ENCODE measurements around the gene CA10.

- TF ChIP-seq ZFP3 (CRISPR knock-in tag; IDR thresholded peaks at IDR 0.05) (no peak), POU6F1 (CRISPR knock-in tag; IDR thresholded peaks at IDR 0.05; ENCODE audit: borderline replicate concordance, low read depth) (no peak), BACH2 (CRISPR knock-in tag; IDR thresholded peaks at IDR 0.05; ENCODE audit: borderline replicate concordance) (no peak), ZNF565 (CRISPR knock-in tag; conservative IDR thresholded peaks at IDR 0.05; ENCODE audit: low read depth) (no peak), ARNTL (CRISPR knock-in tag; IDR thresholded peaks at IDR 0.05; ENCODE audit: borderline replicate concordance, low read depth) (no peak), PATZ1 (CRISPR knock-in tag; IDR thresholded peaks at IDR 0.05; ENCODE audit: borderline replicate concordance) (no peak), ESRRG (CRISPR knock-in tag; IDR thresholded peaks at IDR 0.05) (no peak)
Measured at GRCh38 chr17:52024300-52024870, 134.1 kb downstream of the CA10 start.
